Aorta (tissue), 5 donors: ENCODE results near the gene TRPM3. TPM values are rescaled to one million over a fixed set of nuclear protein-coding genes. Genes with fewer than 3 reads are reported as not detected.

Source experiments
- ATAC-seq: fragments of 200-7000 bp; cut with Tn5 transposase; one replicate; pipeline ENCODE4 v1.9.1; 2022; ENCODE audit warnings: moderate library complexity; ENCODE audit not compliant: low FRiP score
- DNase-seq, 2 donors: peaks; one replicate each; pipeline ENCODE4 v3.0.0-alpha.2; 2020
- H3K27ac ChIP-seq, 2 donors: one replicate each; pipeline ENCODE4 v1.5.1; 2013; ENCODE audit warnings: low read length in 2 of 2, mild to moderate bottlenecking in 2 of 2, moderate library complexity in 2 of 2, control low read depth in 1 of 2, inconsistent platforms in 1 of 2, low read depth in 1 of 2
- H3K27me3 ChIP-seq, 2 donors: one replicate each; pipeline ENCODE4 v1.6.1; 2013; ENCODE audit warnings: control low read depth in 1 of 2, low read length in 1 of 2, mild to moderate bottlenecking in 1 of 2, moderate library complexity in 1 of 2; ENCODE audit not compliant: insufficient read depth in 2 of 2, control insufficient read depth in 1 of 2
- H3K36me3 ChIP-seq, 2 donors: one replicate each; pipeline ENCODE4 v1.6.1; 2013; ENCODE audit warnings: control low read depth in 1 of 2, low read length in 1 of 2, mild to moderate bottlenecking in 1 of 2; ENCODE audit not compliant: insufficient read depth in 2 of 2, control insufficient read depth in 1 of 2
- H3K4me1 ChIP-seq, 2 donors: one replicate each; pipeline ENCODE4 v1.6.1; 2013; ENCODE audit warnings: low read length in 2 of 2, control low read depth in 1 of 2, mild to moderate bottlenecking in 1 of 2, moderate library complexity in 1 of 2; ENCODE audit not compliant: insufficient read depth in 2 of 2, control insufficient read depth in 1 of 2
- H3K4me3 ChIP-seq, 2 donors: one replicate each; pipeline ENCODE4 v1.5.1; 2013; ENCODE audit warnings: low read length in 2 of 2, control low read depth in 1 of 2, mild to moderate bottlenecking in 1 of 2
- H3K9me3 ChIP-seq: one replicate; pipeline ENCODE4 v1.6.1; 2013; ENCODE audit warnings: mild to moderate bottlenecking, low read length; ENCODE audit not compliant: control insufficient read depth
- WGBS, 2 donors: extraction: QIAGEN DNeasy Blood & Tissue Kit; methylation state at CpG; one replicate each; pipeline ENCODE4 v1.1.7; 2013; 5-methylcytosine and 5-hydroxymethylcytosine counted together
- intact Hi-C, 2 donors: fragments of 100-400 bp; cut with DNase I; formaldehyde crosslinking; loops; one replicate each; pipeline versions ENCODE4 v1.14.2 to v1.15.0; 2022
- polyA plus RNA-seq, 2 donors: library from polyadenylated mRNA; stranded (reverse); fragments of 200-250 nt; gene quantifications; one replicate each; pipeline ENCODE4 v1.2.3, GENCODE V29; 2013
- total RNA-seq, 2 donors: library from RNA; stranded (reverse); fragmentation: NEBNext Ultra II Directional; extraction: Animal tissue kit (Norgen Biotek cat#: 25700); gene quantifications; one replicate each; pipeline ENCODE4 v1.2.1, GENCODE V29; 2021
- donor health status: healthy with polysubstance abuse.
- donor health status: Bipolar disorder and iron deficiency.
- donor health status: DM: no; HTN: no; CAD: no.
- donor health status: DM: no; HTN: no; CAD: no.
- donor health status: DM: yes; HTN: yes; CAD: no.

The TRPM3 gene
- total and polyA plus RNA-seq, 4 donors: 0.13 to 5.7 (median 1.7) TPM

DNA sequence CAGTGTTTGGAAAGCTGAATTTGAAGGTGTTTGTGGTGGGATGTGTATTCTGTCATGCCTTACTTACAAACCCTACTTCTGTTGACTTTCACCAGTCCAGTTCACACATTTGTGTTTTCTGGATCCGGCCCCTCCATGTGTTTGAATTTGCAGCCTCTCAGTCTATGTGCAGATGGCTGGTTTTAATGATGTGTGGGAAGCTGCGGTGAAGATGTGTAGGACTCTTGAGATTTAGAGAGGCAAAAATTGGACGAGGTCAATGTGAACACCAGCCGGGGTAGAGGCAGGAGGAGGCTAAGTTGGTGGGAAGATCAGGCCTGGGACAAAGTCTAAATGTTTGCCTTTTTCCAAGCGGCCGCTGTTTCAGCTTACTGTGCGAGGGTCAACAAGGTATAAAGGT lies 591.6 kb downstream of the TRPM3 start:
- Histone ChIP-seq H3K4me3 (no peak overlapping the region), H3K27me3 (no peaks in the 10 kb centered on the region), H3K27ac (no peak overlapping the region), H3K9me3 (no peaks in the 10 kb centered on the region), H3K36me3 (no peaks in the 10 kb centered on the region), H3K4me1 (no peaks in the 10 kb centered on the region)
- 87 to 93% methylated on average over 7 of the region's 7 CpGs for WGBS, 2 donors
- ATAC-seq: no peak
- DNase-seq: no peak
- intact Hi-C loops: loop anchor here in 1 of 2 donors (10.0 kb wide), 1 partner anchor 65 kb away; no protein-coding TSS in a partner anchor

DNA sequence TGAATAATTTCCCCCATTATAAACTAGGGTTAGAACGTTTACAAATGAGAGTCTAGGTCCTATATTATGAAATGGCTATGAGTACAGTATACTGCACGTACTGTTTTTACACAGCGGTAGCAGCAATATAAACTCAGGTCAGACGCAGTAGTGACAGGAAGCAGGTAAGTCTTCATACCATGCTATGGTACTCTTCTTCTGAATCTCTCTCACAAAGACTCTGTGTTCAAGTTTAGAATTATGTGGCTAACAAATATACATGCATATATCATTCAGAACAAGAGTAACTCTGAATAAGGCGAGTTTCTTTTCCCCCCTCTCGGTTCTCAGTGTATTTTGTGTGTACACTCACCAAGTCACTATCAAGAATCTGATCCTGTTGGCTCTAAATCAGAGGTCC lies 592.0 kb downstream of the TRPM3 start:
- intact Hi-C loops: no loop called here
- Histone ChIP-seq H3K4me1 (no peaks in the 10 kb centered on the region), H3K9me3 (no peaks in the 10 kb centered on the region), H3K27ac (no peak overlapping the region), H3K27me3 (no peaks in the 10 kb centered on the region), H3K36me3 (no peaks in the 10 kb centered on the region), H3K4me3 (no peak overlapping the region)
- ATAC-seq: no peak
- DNase-seq: no peak
- WGBS, 2 donors: 85 to 87% methylated on average over 6 of the region's 6 CpGs

DNA sequence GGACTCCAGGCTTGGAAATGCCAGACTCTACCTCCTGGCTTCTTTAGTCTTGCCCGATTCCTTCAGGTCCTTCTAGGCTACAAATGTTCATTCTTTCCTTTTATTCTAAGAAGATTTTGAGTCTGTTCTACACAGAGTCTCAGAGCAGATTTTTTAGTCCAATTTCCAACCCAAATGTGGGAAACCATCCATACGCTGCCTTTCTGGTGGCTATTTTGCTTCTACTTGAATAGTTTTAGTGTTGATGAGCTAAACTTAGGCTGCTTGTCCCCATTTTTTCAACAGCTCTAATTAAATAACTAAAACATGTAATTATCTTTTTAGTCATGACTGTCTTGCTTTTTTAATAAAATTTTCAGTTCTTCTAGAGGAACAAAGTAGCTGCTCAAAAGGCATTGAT lies 594.5 kb downstream of the TRPM3 start:
- H3K36me3 ChIP-seq: no peaks in the 10 kb centered on the region
- no peaks in the 10 kb centered on the region for H3K4me1 ChIP-seq
- ATAC-seq: no peak
- intact Hi-C loops: no loop called here
- WGBS, 2 donors: 95 to 97% methylated on average over 2 of the region's 2 CpGs
- no peak overlapping the region for H3K27ac ChIP-seq
- DNase-seq: no peak
- peaks cover 0 to 1% of the 10 kb centered on the region in 2 donors for H3K27me3 ChIP-seq
- no peak overlapping the region for H3K4me3 ChIP-seq
- H3K9me3 ChIP-seq: no peaks in the 10 kb centered on the region

DNA sequence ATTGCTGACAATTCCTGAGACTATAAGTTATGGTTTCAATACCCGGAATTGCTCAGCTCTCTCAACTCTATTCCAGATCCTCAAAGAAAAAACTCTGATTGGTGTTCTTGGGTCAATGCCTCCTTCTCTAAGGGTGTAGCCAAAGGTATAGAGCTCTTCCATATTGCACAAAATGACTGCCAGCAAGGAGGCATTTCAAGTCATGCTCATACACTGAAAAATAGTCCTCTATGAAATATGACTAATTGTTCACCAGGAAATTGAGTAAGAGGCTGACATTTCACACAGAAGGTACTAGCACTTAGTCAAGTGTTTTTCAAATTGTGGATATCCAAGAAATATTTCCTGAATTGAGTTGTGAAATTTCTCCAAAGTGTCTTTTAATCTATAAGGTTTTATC lies 595.9 kb downstream of the TRPM3 start:
- peaks cover 0 to 1% of the 10 kb centered on the region in 2 donors for H3K27me3 ChIP-seq
- ATAC-seq (no peak), DNase-seq (no peak)
- intact Hi-C loops: no loop called here
- H3K9me3 ChIP-seq: no peaks in the 10 kb centered on the region
- H3K36me3 ChIP-seq: no peaks in the 10 kb centered on the region
- no peak overlapping the region for H3K27ac ChIP-seq
- H3K4me1 ChIP-seq: no peaks in the 10 kb centered on the region
- no peak overlapping the region for H3K4me3 ChIP-seq
- WGBS, 2 donors: 36 to 52% methylated on average over 1 of the region's 1 CpG

DNA sequence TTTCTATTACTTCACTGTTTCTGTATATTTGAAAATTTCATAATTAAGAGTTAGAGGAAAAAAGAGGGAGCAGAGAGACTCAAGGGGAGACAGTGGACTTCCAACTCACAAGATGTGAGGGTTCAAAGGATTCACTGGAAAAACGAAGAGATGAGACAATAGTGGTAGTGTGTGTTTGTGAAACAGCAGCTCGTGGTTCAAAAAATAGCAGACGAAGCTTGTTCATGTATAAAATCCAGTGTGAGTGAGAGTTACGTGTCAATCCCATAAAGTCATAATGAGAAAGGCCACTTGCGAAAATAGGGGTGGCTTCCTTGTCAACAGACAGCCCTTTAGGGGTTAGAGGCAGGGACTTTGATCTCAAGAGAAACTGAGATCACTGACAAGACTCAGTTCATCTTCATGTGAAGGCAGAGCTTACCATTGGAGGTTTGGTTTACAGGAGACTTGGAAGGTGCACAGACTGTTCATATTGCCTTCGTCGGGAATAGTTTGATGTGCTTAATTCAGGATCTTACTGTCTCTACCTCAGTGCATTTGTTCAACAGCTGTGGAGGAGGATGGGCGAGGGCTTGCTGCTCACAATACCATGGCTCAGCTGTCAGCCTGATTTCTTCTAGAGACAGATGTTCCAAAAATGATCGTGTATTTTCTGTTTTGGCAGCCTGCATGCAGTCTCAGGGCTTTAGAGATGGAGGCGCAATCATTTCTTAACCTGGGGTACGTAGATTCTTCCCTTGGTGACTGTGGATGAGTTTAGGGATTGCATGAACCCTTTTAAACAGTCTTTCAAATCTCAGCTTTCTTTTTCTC lies 601.3 kb downstream of the TRPM3 start:
- no peak overlapping the region for H3K27ac ChIP-seq
- intact Hi-C loops: no loop called here
- H3K27me3 ChIP-seq: peaks cover 0 to 1% of the 10 kb centered on the region in 2 donors
- H3K4me3 ChIP-seq: no peak overlapping the region
- H3K4me1 ChIP-seq: no peaks in the 10 kb centered on the region
- WGBS, 2 donors: 85 to 86% methylated on average over 11 of the region's 11 CpGs
- DNase-seq: no peak
- no peaks in the 10 kb centered on the region for H3K9me3 ChIP-seq
- H3K36me3 ChIP-seq: no peaks in the 10 kb centered on the region
- no peak for ATAC-seq

GRCh38 chr9:70517926-70518610 lies 603.4 kb downstream of the TRPM3 start:
- no peaks in the 10 kb centered on the region for H3K4me1 ChIP-seq
- ATAC-seq (no peak), DNase-seq (no peak)
- no peaks in the 10 kb centered on the region for H3K36me3 ChIP-seq
- intact Hi-C loops: no loop called here
- no peak overlapping the region for H3K27ac ChIP-seq
- 82 to 84% methylated on average over 1 of the region's 1 CpG for WGBS, 2 donors
- H3K9me3 ChIP-seq: no peaks in the 10 kb centered on the region
- H3K27me3 ChIP-seq: no peaks in the 10 kb centered on the region
- no peak overlapping the region for H3K4me3 ChIP-seq

- Histone ChIP-seq H3K36me3 (no peaks in the 10 kb centered on the region), H3K4me3 (no peak overlapping the region), H3K27ac (no peak overlapping the region), H3K27me3 (no peaks in the 10 kb centered on the region), H3K9me3 (no peaks in the 10 kb centered on the region), H3K4me1 (no peaks in the 10 kb centered on the region)
- ATAC-seq: no peak
- intact Hi-C loops: no loop called here
- no peak for DNase-seq
- 88 to 94% methylated on average over 2 of the region's 2 CpGs for WGBS, 2 donors
These were observed 607.1 kb downstream of the TRPM3 start for GRCh38 chr9:70514273-70514672.

DNA sequence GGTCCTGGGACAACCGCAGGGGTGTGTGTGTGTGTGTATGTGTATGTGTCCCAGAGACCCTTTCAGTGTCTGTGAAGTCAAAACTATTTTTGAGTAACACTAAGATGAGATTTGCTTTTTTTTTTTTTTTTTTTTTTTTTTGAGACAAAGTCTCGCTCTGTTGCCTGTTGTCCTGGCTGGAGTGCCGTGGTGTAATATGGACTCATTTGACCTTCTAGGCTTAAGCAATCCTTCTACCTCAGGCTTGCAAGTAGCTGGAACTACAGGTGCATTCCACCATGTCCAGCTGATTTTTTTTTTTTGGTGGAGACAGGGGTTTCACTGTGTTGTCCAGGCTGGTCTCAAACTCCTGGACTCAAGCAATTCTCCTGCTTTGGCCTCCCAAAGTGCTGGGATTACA lies 609.6 kb downstream of the TRPM3 start:
- WGBS, 2 donors: 91 to 96% methylated on average over 3 of the region's 3 CpGs
- intact Hi-C loops: no loop called here
- Histone ChIP-seq H3K4me1 (no peaks in the 10 kb centered on the region), H3K27ac (no peak overlapping the region), H3K4me3 (no peak overlapping the region), H3K36me3 (no peaks in the 10 kb centered on the region), H3K27me3 (no peaks in the 10 kb centered on the region), H3K9me3 (no peaks in the 10 kb centered on the region)
- DNase-seq (no peak), ATAC-seq (no peak)
